Fibroblast of lung (primary cell): ENCODE results near the gene SPTB. TPM values are rescaled to one million over a fixed set of nuclear protein-coding genes. Genes with fewer than 3 reads are reported as not detected.
A peak's percentile ranks its signal among the peaks of the same experiment; 100 is the strongest.

Source experiments
- DNase-seq, 2 donors: peaks; one replicate each; pipeline versions ENCODE4 v3.0.0 to v3.0.0-alpha.2; 2010; ENCODE audit warnings: low read depth in 2 of 2
- H2AFZ ChIP-seq: 2 replicates; pipeline ENCODE4 v1.5.1; 2012; ENCODE audit warnings: low read length, control low read depth, inconsistent platforms
- H3K27ac ChIP-seq: 2 replicates; pipeline ENCODE4 v1.5.1; 2011; ENCODE audit warnings: low read length, control low read depth; ENCODE audit not compliant: insufficient read depth
- H3K27me3 ChIP-seq: 2 replicates; pipeline ENCODE4 v1.5.1; 2011; ENCODE audit warnings: mild to moderate bottlenecking, low read length; ENCODE audit not compliant: control insufficient read depth, insufficient read depth
- H3K36me3 ChIP-seq: 2 replicates; pipeline ENCODE4 v1.5.1; 2011; ENCODE audit warnings: low read length; ENCODE audit not compliant: control insufficient read depth, insufficient read depth
- H3K4me1 ChIP-seq: 2 replicates; pipeline ENCODE4 v1.5.1; 2011; ENCODE audit warnings: low read length; ENCODE audit not compliant: control insufficient read depth, insufficient read depth; ENCODE audit errors: extremely low read depth
- H3K4me2 ChIP-seq: 2 replicates; pipeline ENCODE4 v1.5.1; 2011; ENCODE audit warnings: low read length, control low read depth; ENCODE audit not compliant: insufficient read depth; ENCODE audit errors: extremely low read depth
- H3K4me3 ChIP-seq, 4 experiments: fragments of 200-600 bp in 1 of 4; sonication (generic) in 1 of 4; replicated peaks in 1 of 4; 2 replicates each; pipeline ENCODE4 v1.5.1; 2011 to 2016; ENCODE audit warnings: low read length in 4 of 4, low read depth in 3 of 4, mild to moderate bottlenecking in 3 of 4, control low read depth in 2 of 4, inconsistent platforms in 1 of 4, mixed read lengths in 1 of 4; ENCODE audit not compliant: insufficient read depth in 1 of 4; ENCODE audit errors: control extremely low read depth in 1 of 4
- H3K79me2 ChIP-seq: 2 replicates; pipeline ENCODE4 v1.5.1; 2012; ENCODE audit warnings: mild to moderate bottlenecking, low read length, inconsistent platforms; ENCODE audit not compliant: control insufficient read depth, insufficient read depth
- H3K9ac ChIP-seq: 2 replicates; pipeline ENCODE4 v1.5.1; 2011; ENCODE audit warnings: mild to moderate bottlenecking, low read length, control low read depth; ENCODE audit not compliant: insufficient read depth
- H3K9me3 ChIP-seq: 2 replicates; pipeline ENCODE4 v1.5.1; 2012; ENCODE audit warnings: low read depth, low read length; ENCODE audit not compliant: control insufficient read depth, insufficient read depth
- H4K20me1 ChIP-seq: 2 replicates; pipeline ENCODE4 v1.5.1; 2011; ENCODE audit warnings: low read length; ENCODE audit not compliant: control insufficient read depth, insufficient read depth; ENCODE audit errors: extremely low read depth
- CTCF ChIP-seq, 2 donors: IDR thresholded peaks in 1 of 2; conservative IDR thresholded peaks in 1 of 2; 1 replicate in 1 of 2; 2 replicates in 1 of 2; pipeline ENCODE4 v1.5.1; 2011 to 2012; ENCODE audit warnings: low read length in 2 of 2, control low read depth in 1 of 2, inconsistent platforms in 1 of 2, low read depth in 1 of 2, mild to moderate bottlenecking in 1 of 2
- EZH2 ChIP-seq: IDR thresholded peaks from 2 replicates; pipeline ENCODE4 v1.5.1; 2012; ENCODE audit warnings: low read length, control low read depth, mild to moderate bottlenecking; ENCODE audit errors: missing control alignments
- polyA plus RNA-seq, 2 donors: library from polyadenylated mRNA; depleted of rRNA in 1 of 2; stranded (reverse) in 1 of 2; unstranded in 1 of 2; fragments of >200 nt; gene quantifications; 2 replicates each; pipeline ENCODE4 v1.2.1, GENCODE V29; 2011 to 2012; ENCODE audit warnings: missing spikeins in 1 of 2
- total RNA-seq: library from RNA; depleted of rRNA; stranded (reverse); fragments of >200 nt; gene quantifications from 2 replicates; pipeline ENCODE4 v1.2.1, GENCODE V29; 2014

SPTB gene
- total and polyA plus RNA-seq, 2 donors (not counting 1 experiment from before 2014, with no cell fraction given): not detected

DNA sequence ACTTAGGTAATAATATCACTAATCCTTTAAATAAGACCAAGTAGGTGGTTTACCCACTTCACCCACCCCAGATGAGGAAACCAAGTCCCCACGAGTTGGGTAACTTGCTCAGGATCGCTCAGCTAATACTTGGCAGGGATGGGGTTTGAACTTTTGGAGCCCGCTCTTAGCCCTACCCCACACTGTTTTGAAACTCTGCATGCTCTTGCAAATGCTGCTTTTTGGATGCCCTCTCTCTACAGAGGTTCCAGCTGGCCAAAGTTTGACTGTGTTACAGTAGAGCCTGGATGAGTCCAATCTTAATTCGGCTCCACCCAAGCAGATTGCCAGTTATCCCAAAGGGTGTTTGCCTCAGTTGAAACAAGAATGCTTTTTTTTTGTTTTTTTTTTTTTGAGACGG is 168.7 kb downstream of the SPTB start:
- H3K4me3 ChIP-seq: no peak overlapping the region
- peaks cover 9% of the 10 kb centered on the region for H3K4me1 ChIP-seq
- no peak overlapping the region for H2AFZ ChIP-seq

DNA sequence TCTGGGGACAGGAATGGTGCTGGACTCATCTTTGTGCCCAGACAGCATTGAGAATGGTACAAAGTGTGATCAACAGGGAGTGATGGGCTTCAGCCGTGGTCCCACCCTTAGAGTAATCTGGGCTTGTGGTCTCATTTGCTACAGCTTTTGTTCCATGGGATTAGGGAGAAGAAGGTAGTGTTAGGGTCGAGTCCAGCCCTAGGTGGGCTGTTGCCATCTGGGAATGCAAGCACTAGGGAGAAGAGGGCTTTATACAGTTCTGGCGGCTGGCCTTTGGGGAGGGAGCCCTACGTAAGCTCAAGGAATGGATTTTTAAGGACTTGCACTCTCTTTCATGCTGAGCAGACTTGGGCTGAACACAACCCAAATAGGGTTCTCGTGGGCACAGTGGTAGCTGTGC is 170.6 kb downstream of the SPTB start:
- no peak overlapping the region for H3K4me3 ChIP-seq
- no peaks in the 10 kb centered on the region for H3K27me3 ChIP-seq
- H2AFZ ChIP-seq: no peak overlapping the region
- H3K9ac ChIP-seq: no peak overlapping the region
- H4K20me1 ChIP-seq: no peaks in the 10 kb centered on the region
- peaks cover 1% of the 10 kb centered on the region for H3K9me3 ChIP-seq
- no peaks in the 10 kb centered on the region for H3K79me2 ChIP-seq
- H3K4me2 ChIP-seq: no peak overlapping the region
- no peak overlapping the region for H3K27ac ChIP-seq
- no peaks in the 10 kb centered on the region for H3K36me3 ChIP-seq
- H3K4me1 ChIP-seq: peaks cover 13% of the 10 kb centered on the region
- TF ChIP-seq EZH2: no peak
- TF ChIP-seq CTCF (conservative IDR thresholded peaks at IDR 0.05 in 1 of 2, IDR thresholded peaks at IDR 0.05 in 1 of 2; ENCODE audit: low read depth in 1 of 2, low read length in 2 of 2): no peak
- DNase-seq: no peak

More for the DNA sequence above, 168.7 kb downstream of the SPTB start:
- peaks cover 2% of the 10 kb centered on the region for H3K9me3 ChIP-seq
- no peak for DNase-seq
- no peak overlapping the region for H3K9ac ChIP-seq
- H3K27me3 ChIP-seq: no peaks in the 10 kb centered on the region
- no peaks in the 10 kb centered on the region for H3K79me2 ChIP-seq
- H3K4me2 ChIP-seq: no peak overlapping the region
- no peaks in the 10 kb centered on the region for H3K36me3 ChIP-seq
- TF ChIP-seq CTCF (conservative IDR thresholded peaks at IDR 0.05 in 1 of 2, IDR thresholded peaks at IDR 0.05 in 1 of 2; ENCODE audit: low read depth in 1 of 2, low read length in 2 of 2) (no peak), EZH2 (no peak)
- no peak overlapping the region for H3K27ac ChIP-seq
- H4K20me1 ChIP-seq: no peaks in the 10 kb centered on the region

- Histone ChIP-seq H3K27me3 (peaks cover 3% of the 10 kb centered on the region), H3K27ac (no peak overlapping the region), H3K79me2 (no peaks in the 10 kb centered on the region), H3K4me1 (peaks cover 13% of the 10 kb centered on the region), H3K4me3 (no peak overlapping the region), H3K36me3 (no peaks in the 10 kb centered on the region), H2AFZ (no peak overlapping the region), H3K9me3 (no peaks in the 10 kb centered on the region), H3K9ac (no peak overlapping the region), H3K4me2 (no peak overlapping the region), H4K20me1 (no peaks in the 10 kb centered on the region)
- peak in 1 of 2 donors; percentile 74 for DNase-seq
- TF ChIP-seq CTCF (conservative IDR thresholded peaks at IDR 0.05 in 1 of 2, IDR thresholded peaks at IDR 0.05 in 1 of 2; ENCODE audit: low read depth in 1 of 2, low read length in 2 of 2): no peak
- no peak for TF ChIP-seq EZH2
Measured at GRCh38 chr14:64708148-64709004, 171.3 kb downstream of the SPTB start.
